HG03039 (cell line): ENCODE results near the gene IFNA1.
"Not testable (repeated sequence)": the region's sequence is repeated elsewhere in the genome, so short reads cannot be mapped to it uniquely, and the experiment has no call there.

Source experiments
- ATAC-seq: cut with Tn5 transposase; IDR thresholded peaks from one replicate; pipeline ENCODE4 v1.9.1; 2021; ENCODE audit warnings: mild to moderate bottlenecking, moderate library complexity; ENCODE audit not compliant: unreplicated experiment

Gene IFNA1

DNA sequence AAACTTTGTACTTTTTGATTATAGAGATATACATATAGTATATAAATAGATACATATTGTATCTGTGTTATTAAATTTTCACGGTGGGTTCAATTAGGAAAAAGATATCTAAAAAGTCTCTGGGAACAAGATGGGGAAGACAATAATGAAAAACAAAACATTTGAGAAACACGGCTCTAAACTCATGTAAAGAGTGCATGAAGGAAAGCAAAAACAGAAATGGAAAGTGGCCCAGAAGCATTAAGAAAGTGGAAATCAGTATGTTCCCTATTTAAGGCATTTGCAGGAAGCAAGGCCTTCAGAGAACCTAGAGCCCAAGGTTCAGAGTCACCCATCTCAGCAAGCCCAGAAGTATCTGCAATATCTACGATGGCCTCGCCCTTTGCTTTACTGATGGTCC is at the start of gene IFNA1:
Gene IFNA1, plus strand, starts transcription at position 301 of the 400 bp plus-strand sequence. Its CDS starts 69 bp downstream, at position 370.
- ATAC-seq = no peak

DNA sequence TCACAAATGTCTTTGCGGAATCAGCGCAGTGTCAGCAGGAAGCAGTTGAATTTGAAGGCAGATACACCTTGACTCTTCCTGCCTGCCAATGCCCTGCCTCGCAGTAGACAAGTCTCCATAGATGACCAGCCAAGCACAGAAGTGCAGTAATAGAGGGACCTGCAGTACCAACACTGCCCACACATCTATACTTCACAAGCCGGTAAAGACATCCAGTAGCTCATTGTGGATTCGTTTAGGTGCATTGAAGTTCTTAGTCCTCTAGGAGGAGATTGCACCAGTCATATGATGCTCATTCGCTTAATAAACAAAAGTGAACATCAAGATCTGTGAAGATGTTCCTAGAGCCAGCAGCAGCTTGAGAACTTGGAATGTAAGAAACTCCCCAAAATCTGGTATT is 48.0 kb upstream of the IFNA1 start:
- peak; percentile 87 for ATAC-seq

DNA sequence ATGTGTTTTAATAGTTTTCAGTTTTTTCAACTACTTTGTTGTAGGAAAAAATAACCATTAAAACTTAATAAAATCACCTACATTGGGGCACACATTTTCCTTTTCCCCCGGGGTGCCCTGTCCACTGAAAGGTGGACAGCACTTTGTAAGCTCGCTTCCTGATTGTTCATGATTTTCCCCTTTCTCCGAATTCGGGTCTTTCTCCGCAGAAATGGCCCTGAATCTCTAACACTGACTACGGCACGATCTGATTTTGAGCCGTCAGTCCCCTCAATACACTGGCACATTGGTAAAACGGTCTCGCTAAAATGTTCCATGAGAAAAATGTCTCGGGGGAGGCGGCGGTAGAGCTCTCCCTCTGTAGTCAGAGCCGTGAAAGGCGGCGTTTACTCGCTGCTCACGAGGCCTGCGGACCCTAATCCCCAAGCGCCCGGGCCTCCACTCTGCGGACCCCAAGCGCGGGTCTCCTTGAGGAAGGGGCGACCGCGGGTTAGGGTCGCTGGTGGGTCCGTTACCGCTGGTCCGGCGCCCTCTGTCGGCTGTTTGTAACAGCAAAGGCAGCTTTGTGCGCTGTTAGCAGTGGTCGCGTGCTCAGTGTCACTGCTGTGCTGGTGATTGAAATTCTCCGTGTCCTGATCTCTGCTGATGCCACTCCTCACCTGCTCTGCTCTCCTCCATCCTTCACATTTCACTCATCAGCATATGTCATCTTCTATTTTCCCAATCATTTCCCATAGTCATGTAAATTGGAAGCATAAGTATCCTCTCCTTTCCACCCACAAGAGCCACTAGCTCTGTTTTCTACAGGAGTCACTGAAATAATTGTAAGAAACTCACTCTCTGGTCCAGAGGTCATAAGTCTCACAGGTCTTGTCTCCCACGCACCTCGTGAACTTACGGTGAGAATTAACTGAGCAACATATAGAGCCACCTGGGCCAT is 44.2 kb upstream of the IFNA1 start:
- ATAC-seq = peak; percentile 76

DNA sequence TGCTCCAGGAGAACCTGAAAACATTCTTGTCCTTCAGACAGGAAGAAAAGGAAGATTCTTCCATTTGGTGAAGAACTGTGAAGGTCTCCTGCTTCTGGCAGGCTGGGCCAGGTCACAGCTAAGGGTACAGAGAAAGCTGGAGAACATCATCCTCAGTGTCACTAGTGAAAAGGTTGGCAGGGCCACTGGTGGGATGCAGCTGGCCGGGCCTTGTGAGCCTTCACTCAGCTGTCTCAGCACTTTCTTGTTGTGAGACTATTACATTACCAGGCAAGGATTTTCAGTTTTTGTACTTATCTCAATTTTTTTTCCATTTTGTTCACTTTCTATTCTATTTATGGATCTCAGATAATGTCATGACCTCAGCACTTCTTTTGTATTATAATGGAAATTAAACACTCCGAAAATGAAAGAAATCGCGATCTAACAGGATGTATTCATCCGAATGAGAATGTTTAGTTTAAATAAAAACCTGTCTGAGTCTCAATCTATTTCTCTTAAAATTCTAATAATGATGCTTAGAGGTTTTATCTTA is 41.2 kb upstream of the IFNA1 start:
- ATAC-seq = no peak

DNA sequence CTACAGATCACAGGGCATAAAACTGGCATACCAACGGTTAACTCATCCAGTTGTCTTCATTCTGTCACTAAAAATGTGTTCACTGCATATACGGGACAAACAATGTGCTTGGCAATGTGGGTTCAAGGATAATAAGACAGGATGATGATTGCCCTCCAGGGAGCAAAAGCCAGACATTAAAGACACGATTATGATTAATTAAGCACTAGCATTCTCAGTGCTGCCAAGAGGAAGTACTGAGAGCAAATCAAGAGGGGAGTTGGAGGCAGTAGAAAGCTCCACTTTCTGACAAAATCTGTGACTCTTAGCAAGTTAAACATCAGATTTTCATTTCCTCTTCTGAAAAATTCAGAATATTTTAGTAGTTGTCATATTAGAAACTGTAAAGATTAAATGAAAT is 40.3 kb upstream of the IFNA1 start:
- no peak for ATAC-seq

DNA sequence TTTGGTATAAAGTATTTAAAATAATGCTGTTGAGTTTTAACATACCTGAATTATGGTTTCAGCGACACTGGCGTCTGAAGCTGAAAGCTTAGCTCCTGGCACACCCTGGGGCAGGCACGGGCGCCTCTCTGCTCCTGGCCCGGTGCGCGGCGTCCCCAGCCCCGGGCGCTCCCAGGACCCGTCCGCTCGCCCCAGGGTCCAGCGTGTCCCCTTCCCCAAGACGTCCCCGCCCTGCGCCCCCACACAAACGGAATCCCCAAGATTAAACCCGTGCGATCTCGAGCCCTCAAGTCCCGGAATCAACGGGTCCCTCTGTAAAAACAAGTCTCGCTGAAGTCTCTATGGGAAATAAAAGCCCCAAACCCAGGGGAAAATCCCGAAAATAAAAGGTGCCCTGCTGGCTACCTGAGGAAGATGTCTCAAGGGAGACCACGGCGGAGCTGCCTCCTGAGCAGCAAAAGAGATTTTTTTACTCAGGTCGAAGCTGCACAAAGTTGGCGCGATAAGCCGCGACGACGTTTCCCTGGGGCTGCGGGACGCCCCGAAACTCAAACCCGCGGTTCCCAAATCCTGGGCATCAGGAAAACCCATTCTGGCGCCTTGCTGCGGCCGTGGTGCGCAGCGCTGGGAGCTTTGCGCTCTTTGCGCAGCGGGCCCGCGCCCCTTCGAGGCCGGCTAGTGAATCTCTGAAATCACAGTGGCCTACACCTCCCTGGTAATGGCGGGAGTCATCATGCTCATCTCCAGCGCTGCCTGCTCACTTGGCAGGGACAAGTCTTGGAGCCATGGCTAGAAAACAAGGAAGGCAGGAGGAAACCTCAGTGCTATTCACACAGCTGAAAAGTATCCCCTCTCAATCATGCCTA is 37.6 kb upstream of the IFNA1 start:
- ATAC-seq = no peak

DNA sequence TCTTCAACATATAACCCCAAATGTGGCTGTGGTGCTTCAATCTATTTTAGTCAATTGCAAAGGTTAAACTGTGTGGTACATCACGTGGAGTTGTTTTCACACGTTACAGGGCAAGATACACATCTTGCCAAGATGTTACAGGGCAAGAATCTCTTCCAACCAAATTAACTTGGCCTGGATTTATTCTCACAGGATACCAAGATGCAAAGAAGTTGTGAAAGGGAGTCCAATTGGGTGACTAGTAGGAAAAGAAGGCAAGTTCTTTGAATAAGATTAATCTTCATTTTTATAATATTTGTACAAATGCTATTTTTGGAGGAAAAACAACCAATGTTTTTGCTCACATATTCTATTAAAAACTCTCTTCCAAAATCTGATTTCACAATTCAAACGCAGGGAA is 36.1 kb upstream of the IFNA1 start:
- ATAC-seq = no peak

DNA sequence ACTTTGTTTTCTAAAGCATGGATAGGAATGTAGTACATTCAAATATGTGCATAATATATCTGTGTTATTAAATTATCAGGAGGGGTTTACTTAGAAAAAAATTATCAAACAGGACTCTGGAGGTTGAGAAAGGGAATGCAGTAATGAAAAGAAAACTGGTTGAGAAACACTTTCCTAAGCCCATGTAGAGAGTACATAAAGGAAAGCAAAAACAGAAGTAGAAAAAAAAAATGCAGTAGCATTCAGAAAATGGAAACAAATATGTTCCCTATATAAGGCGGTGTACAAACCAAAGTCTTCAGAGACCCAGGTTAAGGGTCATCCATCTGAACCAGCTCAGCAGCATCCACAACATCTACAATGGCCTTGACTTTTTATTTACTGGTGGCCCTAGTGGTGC is 31.4 kb upstream of the IFNA1 start, which contains the start of gene IFNA8:
Gene IFNA8, plus strand, starts transcription at position 301 of the 400 bp plus-strand sequence. Its CDS starts 60 bp downstream, at position 361.
- ATAC-seq = no peak

DNA sequence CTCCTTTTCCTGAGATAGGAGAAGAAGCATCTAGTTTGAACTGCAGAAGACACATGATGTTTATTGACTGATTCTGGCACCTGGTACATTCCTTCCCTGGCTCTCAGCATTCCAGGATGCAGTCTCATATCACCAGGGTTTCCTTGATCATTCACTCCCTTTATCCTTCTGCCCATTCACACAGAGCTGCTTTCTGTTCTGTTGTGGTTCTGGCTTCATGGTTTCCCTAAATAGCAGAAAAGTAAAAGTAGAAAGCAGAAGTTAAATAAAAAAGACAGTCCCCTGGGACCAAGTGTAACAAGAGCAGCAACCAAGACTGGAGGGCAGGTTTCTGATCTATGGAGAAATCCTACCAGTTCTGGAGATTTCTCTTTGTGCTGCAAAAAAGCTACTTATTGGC is 28.1 kb upstream of the IFNA1 start:
- ATAC-seq = no peak

DNA sequence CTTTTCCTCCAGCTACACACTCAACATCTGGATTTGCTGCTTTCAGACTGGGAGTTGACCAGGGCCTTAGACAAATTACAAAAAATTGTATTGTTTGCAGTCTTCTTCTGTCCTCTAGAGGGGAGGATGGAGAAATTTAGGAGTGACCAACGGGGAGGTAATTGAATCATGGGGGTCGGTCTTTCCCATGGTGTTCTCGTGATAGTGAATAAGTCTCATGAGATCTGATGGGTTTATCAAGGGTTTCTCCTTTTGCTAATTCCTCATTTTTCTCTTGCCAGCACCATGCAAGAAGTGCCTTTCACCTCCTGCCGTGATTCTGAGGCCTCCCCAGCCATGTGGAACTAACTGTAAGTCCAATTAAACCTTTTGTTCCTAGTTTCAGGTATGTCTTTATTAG is 27.1 kb upstream of the IFNA1 start:
- no peak for ATAC-seq

DNA sequence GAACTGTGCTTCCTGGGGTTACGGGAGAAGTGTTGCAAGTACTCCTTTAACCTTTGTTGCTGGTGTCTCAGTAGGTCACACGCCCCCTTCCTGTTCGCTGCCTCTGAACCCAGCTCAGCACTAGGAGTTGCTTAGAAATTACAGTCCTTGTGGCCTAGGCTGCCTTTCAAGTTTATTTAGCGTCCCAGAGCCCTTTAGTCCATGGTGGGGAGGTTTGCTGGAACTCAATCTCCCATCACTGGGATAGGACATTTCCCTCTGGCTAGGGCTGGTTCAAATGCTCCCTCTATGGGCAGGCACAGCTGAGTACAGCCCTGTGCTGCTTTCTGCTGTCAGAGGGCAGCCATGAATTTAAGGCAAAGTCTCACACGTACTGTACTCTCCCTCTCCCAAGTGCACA is 26.6 kb upstream of the IFNA1 start:
- no peak for ATAC-seq

DNA sequence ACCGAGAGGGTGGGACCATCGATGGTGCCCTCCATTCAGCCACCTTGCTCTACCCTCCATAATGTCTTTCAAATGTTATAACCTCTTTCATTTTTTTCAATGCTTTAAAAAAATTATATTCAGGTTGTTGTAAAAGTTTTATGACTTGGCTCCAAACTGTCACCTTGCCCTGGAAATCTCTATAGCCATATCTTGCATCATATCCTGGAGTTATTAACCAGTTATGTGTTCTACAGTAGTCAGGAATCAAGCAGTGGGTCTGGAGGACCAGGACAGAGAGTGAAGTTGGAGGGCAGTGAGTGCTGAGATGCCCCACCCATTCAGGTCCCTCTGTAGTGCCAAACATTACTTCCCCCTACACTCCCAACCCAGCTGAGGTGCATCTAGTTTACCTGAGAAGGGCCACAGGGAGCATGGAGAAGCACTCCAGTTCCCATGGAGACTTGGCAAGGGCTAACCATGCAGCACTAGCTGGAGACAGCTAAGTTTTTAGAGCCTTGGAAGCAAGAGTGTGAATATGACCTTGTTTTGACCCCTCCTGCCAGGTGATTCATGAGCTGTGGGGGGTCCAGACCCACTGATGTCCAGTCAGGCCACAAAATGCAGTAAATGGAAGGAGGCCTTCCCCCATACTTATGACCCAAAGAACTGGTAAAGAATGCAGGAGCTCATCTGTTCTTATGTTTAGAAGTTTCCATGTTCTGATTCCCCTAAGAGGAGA is 25.9 kb upstream of the IFNA1 start:
- no peak for ATAC-seq

DNA sequence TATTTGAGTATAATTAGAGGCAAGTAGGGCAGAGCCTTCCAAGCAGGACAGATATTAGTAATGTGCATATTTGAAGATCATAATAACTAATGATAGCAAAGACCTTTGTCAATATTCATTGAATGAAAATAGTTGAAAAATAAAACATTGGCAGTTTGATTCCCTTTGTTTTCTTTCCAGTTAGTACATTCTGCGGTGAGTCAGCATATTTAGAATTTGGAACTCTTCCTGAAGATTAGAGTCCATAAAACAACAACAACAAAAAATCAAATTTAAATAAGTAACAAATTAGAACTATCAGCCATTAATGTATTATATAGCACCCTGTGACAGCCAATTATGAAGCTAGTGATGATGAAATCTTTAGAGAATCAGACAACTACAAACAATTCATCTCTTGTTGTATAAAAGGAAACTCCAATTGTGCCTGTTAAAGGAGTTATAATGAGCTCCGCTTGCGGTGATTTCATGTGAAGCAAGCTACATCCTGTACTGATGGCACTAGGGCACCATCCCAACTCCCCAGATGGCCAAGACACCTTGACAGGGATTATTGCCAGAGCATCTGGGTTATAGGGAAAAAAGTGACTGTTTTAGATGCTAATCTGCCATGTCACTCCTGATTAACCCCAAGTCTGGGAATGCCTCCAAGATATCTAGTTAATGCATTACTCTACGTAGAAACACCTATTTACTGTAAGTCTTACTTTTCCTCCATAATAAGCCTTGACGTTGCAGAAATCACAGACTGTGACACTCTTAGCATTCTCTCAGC is 24.6 kb upstream of the IFNA1 start:
- no peak for ATAC-seq

DNA sequence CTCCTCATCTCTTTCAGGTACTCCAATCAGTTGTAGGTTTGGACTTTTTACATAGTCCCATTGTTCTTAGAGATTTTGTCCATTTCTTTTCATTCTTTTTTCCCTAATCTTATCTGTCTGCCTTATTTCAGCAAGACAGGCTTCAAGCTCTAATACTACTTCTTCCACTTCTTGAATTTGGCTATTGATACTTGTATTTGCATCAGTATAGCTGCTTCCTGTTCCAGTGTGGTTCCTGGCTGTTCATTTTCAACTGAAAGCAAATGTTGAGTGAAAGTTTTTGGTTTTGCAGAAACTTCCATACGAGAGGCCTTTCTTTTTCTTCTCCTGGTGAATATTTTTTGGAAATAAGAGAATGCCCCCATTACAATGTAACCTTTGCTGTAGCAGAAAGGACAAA is 12.0 kb upstream of the IFNA1 start:
- no peak for ATAC-seq

DNA sequence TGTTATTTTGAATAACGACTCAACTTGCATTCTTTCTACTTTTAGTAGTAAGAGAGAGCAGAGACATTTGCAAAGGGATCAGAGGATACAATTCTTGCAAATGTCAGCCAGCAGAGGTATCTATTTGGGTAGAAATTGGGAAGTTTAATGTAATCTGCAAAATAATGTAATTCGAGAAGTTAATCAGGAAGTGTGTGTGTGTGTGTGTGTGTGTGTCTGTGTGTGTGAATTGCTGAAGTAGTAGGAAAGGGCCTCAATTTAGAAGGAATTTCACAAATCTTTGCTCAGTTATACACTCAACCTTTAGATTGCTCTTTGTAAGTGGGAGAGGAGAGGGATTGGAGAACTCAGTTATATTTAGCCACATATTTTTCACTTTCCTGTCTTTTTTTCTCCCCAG is 11.0 kb upstream of the IFNA1 start:
- no peak for ATAC-seq

DNA sequence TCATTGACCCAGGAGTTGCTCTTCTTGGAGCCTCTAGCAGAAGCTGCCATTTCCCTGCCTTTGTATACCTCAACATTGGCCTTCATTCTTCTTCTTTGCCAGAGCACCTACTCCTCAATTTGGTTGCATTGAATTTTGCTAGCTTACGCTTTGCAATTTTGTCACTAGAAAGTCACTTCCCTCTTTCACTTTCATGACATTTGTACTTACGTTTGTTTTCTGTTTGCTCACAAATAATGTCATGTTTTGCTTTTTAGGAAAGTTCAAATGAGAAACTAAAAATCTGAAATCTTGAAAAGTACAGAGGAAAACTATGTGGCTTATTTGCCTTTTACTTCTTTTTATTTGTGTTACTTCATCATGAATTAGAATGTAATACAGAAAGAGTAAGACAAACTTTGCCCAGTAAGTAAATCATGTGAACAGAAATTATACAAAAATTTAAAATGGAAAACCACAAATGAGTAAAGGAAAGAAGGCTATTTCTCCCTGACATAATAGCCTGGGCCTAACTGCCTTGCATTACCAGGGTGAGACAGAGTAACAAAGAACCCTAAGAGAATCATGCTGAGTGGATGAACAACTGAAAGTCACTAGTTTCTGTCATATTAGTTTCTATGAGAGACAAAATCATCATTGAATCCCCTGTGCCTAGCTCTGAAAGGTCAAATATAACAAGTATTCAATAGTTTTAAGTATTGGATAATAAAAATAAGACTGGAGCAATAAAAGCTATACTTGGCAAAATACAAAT is 7.4 kb upstream of the IFNA1 start:
- peak; percentile 44 for ATAC-seq

DNA sequence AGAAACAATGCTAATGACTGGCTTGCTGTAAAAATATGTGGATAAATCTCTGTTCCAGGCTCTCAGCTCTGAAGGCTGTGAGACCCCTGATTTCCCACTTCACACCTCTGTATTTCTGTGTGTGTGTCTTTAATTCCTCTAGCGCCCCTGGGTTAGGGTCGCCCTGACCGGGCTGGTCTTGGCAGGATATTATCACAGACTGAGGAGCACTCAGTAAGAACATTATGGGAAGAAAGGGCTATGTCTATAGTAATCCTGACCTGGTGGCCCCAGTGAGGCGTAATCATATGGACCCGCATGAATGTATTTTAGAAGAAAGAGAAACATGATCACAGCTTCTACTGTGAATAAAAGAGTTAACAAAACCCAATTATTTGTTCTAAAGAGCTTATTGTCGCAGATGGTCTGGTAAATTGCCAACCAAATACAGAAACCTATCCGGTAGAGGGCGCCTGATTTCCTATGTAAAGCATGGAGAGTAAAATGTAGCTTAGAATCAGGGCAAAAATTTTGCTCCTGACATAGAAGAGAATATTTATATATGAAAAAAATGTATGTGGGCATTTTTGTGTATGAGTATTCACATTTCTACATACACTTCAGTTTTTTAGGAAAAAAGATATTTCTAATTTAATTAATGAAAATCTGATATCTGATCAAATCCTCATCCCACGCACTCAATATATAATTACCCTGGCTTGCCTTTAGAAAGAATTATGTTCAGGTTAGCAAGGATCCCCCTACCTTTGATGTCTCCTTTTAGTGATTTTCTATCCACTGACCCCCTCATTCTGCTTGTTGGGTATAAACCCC is 5.8 kb upstream of the IFNA1 start:
- ATAC-seq = no peak

DNA sequence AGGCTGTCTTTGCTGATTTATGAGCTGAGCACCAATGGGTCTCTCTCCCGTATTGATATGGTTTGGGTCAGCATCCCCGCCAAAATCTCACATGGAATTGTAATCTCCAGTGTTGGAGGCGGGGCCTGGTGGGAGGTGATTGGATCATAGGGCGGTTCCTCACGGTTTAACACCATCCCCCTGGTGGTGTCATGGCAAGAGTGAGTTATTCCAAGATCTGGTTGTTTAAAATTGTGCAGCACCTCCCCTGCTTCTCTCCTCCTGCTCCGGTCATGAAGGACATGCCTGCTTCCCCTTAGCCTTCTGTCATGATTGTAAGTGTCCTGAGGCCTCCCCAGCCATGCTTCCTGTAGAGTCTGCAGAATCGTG is 5.2 kb upstream of the IFNA1 start:
- ATAC-seq = not testable (repeated sequence)
